MCF 10A (cell line): ENCODE results near the gene UBTF. TPM values are rescaled to one million over a fixed set of nuclear protein-coding genes. Genes with fewer than 3 reads are reported as not detected.

Experiments
- BruUV-seq: library from RNA; stranded (reverse); fragments of 400-500 nt; replicated peaks from 2 replicates; lab custom pipeline; 2021; lab: Mats Ljungman, UMichigan
- CTCF ChIA-PET: fragments of 300-600 bp; sonication (Branson Sonifier 250); formaldehyde crosslinking; extraction: SDS; loops from one replicate; lab custom pipeline; 2021; ENCODE audit warnings: antibody characterized with exemption, inconsistent platforms; lab: Yijun Ruan, JAX
- POLR2A ChIA-PET: fragments of 300-600, 350-650 bp; sonication (Branson Sonifier 250); formaldehyde crosslinking; extraction: SDS; loops from one replicate; lab custom pipeline; 2020; ENCODE audit warnings: antibody characterized with exemption, inconsistent platforms; lab: Yijun Ruan, JAX
- DNase-seq: peaks from one replicate; pipeline ENCODE4 v3.0.0-alpha.2; 2018; ENCODE audit not compliant: unreplicated experiment
- H3K27ac Mint-ChIP-seq: one replicate; pipeline ENCODE4 v1.8.0; 2022; ENCODE audit warnings: mild to moderate bottlenecking, low read depth, mixed read lengths; ENCODE audit not compliant: unreplicated experiment
- H3K27me3 Mint-ChIP-seq: one replicate; pipeline ENCODE4 v1.8.0; 2022; ENCODE audit warnings: mixed read lengths; ENCODE audit not compliant: insufficient read depth, unreplicated experiment
- H3K36me3 Mint-ChIP-seq: one replicate; pipeline ENCODE4 v1.8.0; 2022; ENCODE audit warnings: mild to moderate bottlenecking, moderate library complexity, mixed read lengths; ENCODE audit not compliant: insufficient read depth, unreplicated experiment
- H3K4me1 Mint-ChIP-seq: one replicate; pipeline ENCODE4 v1.8.0; 2022; ENCODE audit warnings: mixed read lengths; ENCODE audit not compliant: insufficient read depth, unreplicated experiment
- H3K4me3 Mint-ChIP-seq: one replicate; pipeline ENCODE4 v1.8.0; 2022; ENCODE audit warnings: mild to moderate bottlenecking, moderate library complexity, mixed read lengths; ENCODE audit not compliant: unreplicated experiment
- H3K9me3 Mint-ChIP-seq: one replicate; pipeline ENCODE4 v1.8.0; 2022; ENCODE audit warnings: mixed read lengths; ENCODE audit not compliant: unreplicated experiment
- intact Hi-C: fragments of 100-400 bp; cut with micrococcal nuclease; formaldehyde crosslinking; loops from 2 replicates; pipeline ENCODE4 v1.14.1; 2022
- total RNA-seq: library from RNA; stranded (reverse); gene quantifications from 2 replicates; pipeline ENCODE4 v1.2.3, GENCODE V29; 2022
- TF ChIP-seq, protein P1 (sequence below): fragments of 200-600 bp; IDR thresholded peaks from one replicate; pipeline ENCODE4 v1.8.0; 2022; ENCODE audit warnings: antibody characterized with exemption, mild to moderate bottlenecking; ENCODE audit not compliant: unreplicated experiment

UBTF gene
- total RNA-seq, 1 experiment from 2014 or later = 79.7 TPM

DNA sequence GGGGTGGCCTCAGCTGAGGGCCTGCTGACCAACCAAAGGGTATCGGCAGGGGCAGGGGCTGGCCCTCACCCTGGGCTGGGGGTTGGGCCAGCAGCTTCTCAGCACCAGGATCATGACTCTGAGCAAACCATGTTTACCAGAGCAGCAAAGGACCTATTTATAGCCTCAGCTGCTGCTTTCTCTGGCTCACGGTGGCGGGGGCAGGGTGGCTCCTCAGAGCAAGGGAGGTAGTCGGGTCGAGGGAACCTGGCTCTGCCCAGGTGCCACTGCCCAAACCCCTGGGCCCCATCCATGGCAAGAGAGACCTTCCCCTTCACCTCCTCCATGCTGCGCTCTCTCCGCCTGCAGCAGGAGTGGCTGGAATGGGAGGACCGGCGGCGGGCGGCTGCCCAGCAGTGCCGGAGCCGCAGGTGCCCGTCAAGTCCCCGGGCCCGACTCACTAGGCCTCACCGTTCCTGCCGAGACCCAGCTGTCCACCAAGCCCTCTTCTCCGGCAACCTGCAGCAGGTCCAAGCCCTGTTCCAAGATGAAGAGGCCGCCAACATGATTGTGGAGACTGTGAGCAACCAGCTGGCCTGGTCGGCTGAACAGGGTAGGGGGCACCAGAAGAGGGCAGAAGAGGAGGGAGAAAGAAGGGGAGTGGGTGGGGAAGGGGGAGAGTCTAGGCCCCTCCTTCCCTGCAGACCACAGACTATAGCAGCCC lies 48.8 kb downstream of the UBTF start, which contains the start of gene ASB16:
ASB16 (plus strand) TSS at position 206 of the 703 bp plus-strand sequence; CDS start at position 292, 86 bp downstream.
- Mint-ChIP-seq H3K4me3 (no peak within 1 kb of the TSS), H3K27ac (no peak within 1 kb of the TSS), H3K9me3 (no peaks in the 10 kb centered on the region), H3K4me1 (peaks cover 11% of the 10 kb centered on the region), H3K27me3 (no peaks in the 10 kb centered on the region), H3K36me3 (peaks cover 5% of the 10 kb centered on the region)
- ChIA-PET CTCF (interaction anchor here (0.7 to 1.3 kb wide), 5 partner anchors 16 to 192 kb away, joined by 3 to 4 read pairs (median 3); partner anchors contain the start of gene TMUB2), POLR2A (interaction anchor here (0.7 to 1.0 kb wide), 2 partner anchors 16 to 196 kb away, joined by 4 to 5 read pairs; partner anchors contain the start of gene TMUB2)
- intact Hi-C loops = no loop called here
- no TSS peak for BruUV-seq
- no peak for DNase-seq
- TF ChIP-seq, protein P1, sequence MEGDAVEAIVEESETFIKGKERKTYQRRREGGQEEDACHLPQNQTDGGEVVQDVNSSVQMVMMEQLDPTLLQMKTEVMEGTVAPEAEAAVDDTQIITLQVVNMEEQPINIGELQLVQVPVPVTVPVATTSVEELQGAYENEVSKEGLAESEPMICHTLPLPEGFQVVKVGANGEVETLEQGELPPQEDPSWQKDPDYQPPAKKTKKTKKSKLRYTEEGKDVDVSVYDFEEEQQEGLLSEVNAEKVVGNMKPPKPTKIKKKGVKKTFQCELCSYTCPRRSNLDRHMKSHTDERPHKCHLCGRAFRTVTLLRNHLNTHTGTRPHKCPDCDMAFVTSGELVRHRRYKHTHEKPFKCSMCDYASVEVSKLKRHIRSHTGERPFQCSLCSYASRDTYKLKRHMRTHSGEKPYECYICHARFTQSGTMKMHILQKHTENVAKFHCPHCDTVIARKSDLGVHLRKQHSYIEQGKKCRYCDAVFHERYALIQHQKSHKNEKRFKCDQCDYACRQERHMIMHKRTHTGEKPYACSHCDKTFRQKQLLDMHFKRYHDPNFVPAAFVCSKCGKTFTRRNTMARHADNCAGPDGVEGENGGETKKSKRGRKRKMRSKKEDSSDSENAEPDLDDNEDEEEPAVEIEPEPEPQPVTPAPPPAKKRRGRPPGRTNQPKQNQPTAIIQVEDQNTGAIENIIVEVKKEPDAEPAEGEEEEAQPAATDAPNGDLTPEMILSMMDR = no peak

DNA sequence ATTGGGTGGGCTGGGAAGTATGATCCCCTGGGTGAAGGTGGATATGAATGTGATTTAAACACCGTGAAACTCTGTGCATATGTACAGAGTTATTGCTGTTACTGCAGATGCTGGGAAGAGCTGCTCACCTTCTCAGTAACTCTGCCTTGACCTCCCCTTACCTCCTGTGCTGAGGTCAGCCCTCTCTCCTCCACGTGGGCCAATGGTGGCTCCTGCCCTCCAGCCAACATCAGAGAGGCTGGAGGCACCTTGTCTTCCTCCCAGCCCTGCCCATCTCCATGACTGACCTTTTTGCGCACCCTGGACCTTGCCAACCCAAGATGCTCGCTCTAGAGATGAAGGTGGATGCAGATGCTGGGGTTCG lies 49.4 kb downstream of the UBTF start:
- POLR2A ChIA-PET = interaction anchor here (1.0 kb wide), 1 partner anchor 16 kb away, joined by 4 read pairs; the partner anchor contains the start of gene TMUB2
- peaks cover 4% of the 10 kb centered on the region for H3K36me3 Mint-ChIP-seq
- BruUV-seq = no TSS peak
- CTCF ChIA-PET = interaction anchor here (0.6 to 3.8 kb wide), 8 partner anchors 16 to 193 kb away, joined by 3 to 33 read pairs (median 4); partner anchors contain the start of gene TMUB2
- H3K9me3 Mint-ChIP-seq = no peaks in the 10 kb centered on the region
- intact Hi-C loops = no loop called here
- TF ChIP-seq, protein P1 = no peak
- no peak overlapping the region for H3K27ac Mint-ChIP-seq
- no peaks in the 10 kb centered on the region for H3K27me3 Mint-ChIP-seq
- H3K4me1 Mint-ChIP-seq = peaks cover 11% of the 10 kb centered on the region
- no peak for DNase-seq
- no peak overlapping the region for H3K4me3 Mint-ChIP-seq

DNA sequence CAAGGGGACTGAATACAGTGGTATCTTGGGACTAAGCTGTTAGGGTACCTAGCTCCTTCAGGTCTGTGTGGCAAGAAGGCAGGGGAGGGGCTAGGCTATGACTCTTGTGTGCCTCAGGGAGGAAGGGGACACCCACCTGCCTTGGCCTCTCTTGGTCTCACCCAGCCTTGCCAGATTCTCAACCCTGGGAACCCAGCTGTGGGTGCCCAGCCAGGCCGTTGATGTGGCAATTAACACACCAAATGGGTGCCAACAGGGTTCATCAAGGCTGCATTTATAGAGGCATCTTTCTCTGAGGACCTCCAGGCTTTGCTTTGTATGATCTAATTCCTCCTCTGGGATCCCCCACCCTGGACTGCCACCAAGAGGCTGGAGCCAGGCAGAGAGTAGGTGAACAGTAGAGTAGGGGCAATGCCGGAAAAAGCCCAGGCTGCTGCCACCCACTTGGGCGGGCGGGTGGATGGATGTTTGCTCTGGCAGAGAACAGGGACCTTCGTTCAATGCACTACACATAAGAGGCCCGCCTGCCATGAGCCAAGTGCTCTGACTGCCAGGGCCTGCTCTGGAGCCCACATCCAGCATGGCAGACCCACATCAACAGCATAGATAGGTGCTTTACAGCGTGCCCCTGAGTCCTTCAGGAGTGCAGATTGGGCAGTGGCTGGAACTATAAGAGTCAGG lies 52.2 kb downstream of the UBTF start:
- Mint-ChIP-seq H3K4me3 (no peak overlapping the region), H3K36me3 (peaks cover 4% of the 10 kb centered on the region), H3K27me3 (no peaks in the 10 kb centered on the region), H3K4me1 (peaks cover 11% of the 10 kb centered on the region), H3K9me3 (no peaks in the 10 kb centered on the region), H3K27ac (peak overlapping the region; percentile 52)
- no peak for DNase-seq
- ChIA-PET CTCF (interaction anchor here (0.5 to 3.8 kb wide), 23 partner anchors 8 to 867 kb away, joined by 3 to 33 read pairs (median 4); partner anchors contain the start of genes G6PC3, HROB and TMUB2), POLR2A (interaction anchor here (0.6 to 3.3 kb wide), 12 partner anchors 16 to 223 kb away, joined by 3 to 22 read pairs (median 4); partner anchors contain the start of genes G6PC3, HDAC5 and TMUB2)
- BruUV-seq = no TSS peak
- intact Hi-C loops = loop anchor here (5.0 kb wide), 2 partner anchors 225 to 290 kb away; partner anchors contain the start of gene PPY
- TF ChIP-seq, protein P1 = no peak

DNA sequence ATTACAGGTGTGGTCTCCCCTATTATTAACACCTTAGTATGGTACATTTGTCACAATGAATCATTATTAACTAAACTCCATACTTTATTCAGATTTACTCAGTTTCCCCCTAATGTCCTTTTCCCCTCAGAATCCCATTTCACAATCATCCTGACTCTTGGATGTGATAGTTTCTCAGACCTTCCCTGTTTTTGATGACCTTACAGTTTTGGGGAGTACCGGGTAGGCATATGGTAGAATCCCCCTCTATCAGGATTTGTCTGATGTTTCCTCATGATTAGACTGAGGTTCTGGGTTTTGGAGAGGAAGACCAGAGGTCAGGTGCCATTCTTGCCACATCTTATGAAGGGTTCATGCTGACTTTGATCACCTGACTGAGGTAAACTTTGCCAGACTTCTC lies 55.0 kb downstream of the UBTF start:
- no peak overlapping the region for H3K4me3 Mint-ChIP-seq

More for the DNA sequence above, 55.0 kb downstream of the UBTF start:
- BruUV-seq = no TSS peak
- ChIA-PET POLR2A (interaction anchor here (0.6 to 2.3 kb wide), 2 partner anchors 22 to 34 kb away, joined by 3 to 6 read pairs; partner anchors contain the start of gene TMUB2), CTCF (no interaction called here)
- Mint-ChIP-seq H3K9me3 (no peaks in the 10 kb centered on the region), H3K27me3 (no peaks in the 10 kb centered on the region), H3K36me3 (peaks cover 5% of the 10 kb centered on the region), H3K4me1 (peaks cover 11% of the 10 kb centered on the region), H3K27ac (no peak overlapping the region)
- no peak for DNase-seq
- TF ChIP-seq, protein P1 = no peak
- intact Hi-C loops = no loop called here
